Measurements from ENCODE around the gene PIK3R5. TPM values are rescaled to one million over a fixed set of nuclear protein-coding genes. Genes with fewer than 3 reads are reported as not detected.

Gene PIK3R5
- total and polyA plus RNA-seq, 2 donors (not counting 3 experiments of a cell fraction or from before 2014, with no cell fraction given): not detected

- H3K9me1 ChIP-seq (replicated peaks; ENCODE audit: control insufficient read depth, extremely low read depth, insufficient read depth, low read length): no peaks in the 10 kb centered on the region
- no peaks in the 10 kb centered on the region for H3K4me1 ChIP-seq (ENCODE audit: control insufficient read depth, extremely low read depth, insufficient read depth, low read length)
- peaks cover 28 to 30% of the 10 kb centered on the region in 2 experiments for H3K27me3 ChIP-seq (ENCODE audit: control insufficient read depth in 2 of 2, insufficient read depth in 2 of 2, low read length in 2 of 2)
- no peaks in the 10 kb centered on the region for H3K9me3 ChIP-seq (replicated peaks; ENCODE audit: control insufficient read depth, insufficient read depth, low read length)
- no peak overlapping the region for H3K4me3 ChIP-seq (replicated peaks in 1 of 3; ENCODE audit: insufficient read depth in 1 of 3, low read depth in 1 of 3, low read length in 3 of 3)
- intact Hi-C loops (cut with micrococcal nuclease) (no loop called here), dilution Hi-C loops (cut with MboI; ENCODE audit: extremely low pct_ligation_motif_present, low sequenced_read_pairs) (no loop called here)
- H3K9ac ChIP-seq (replicated peaks; ENCODE audit: extremely low read depth, insufficient read depth, low read length): no peak overlapping the region
- BruUV-seq (replicated peaks): no TSS peak
- no peak for TF ChIP-seq GATA2 (IDR thresholded peaks at IDR 0.05; ENCODE audit: insufficient read depth, insufficient read length, low read depth, low read length)
- no peak for TF ChIP-seq JUN (IDR thresholded peaks at IDR 0.05; ENCODE audit: borderline replicate concordance, insufficient read depth, insufficient read length, low read depth)
- TF ChIP-seq CTCF (IDR thresholded peaks at IDR 0.05; ENCODE audit: extremely low read depth in 1 of 2, insufficient read depth in 1 of 2, low read depth in 1 of 2, low read length in 2 of 2): no peak
- no peak for TF ChIP-seq MAX (IDR thresholded peaks at IDR 0.05; ENCODE audit: insufficient read depth, insufficient read length)
- no peak for TF ChIP-seq FOS (IDR thresholded peaks at IDR 0.05; ENCODE audit: borderline replicate concordance, insufficient read depth, low read length)
- TF ChIP-seq POLR2A (IDR thresholded peaks at IDR 0.05; ENCODE audit: low read depth, low read length): no peak
- no peak for TF ChIP-seq MYC (IDR thresholded peaks at IDR 0.05; ENCODE audit: low read depth, low read length)
- no peak for TF ChIP-seq POLR2AphosphoS5 (IDR thresholded peaks at IDR 0.05; ENCODE audit: insufficient read depth, low read depth, low read length)
- TF ChIP-seq EZH2 (IDR thresholded peaks at IDR 0.05; ENCODE audit: borderline replicate concordance, low read depth, low read length, severe bottlenecking): no peak
- no peak overlapping the region for H3K4me2 ChIP-seq (ENCODE audit: insufficient read depth, low read length)
- ChIA-PET POLR2A (no interaction called here), CTCF (interaction anchor here (1.4 to 2.7 kb wide), 2 partner anchors 9 to 521 kb away, joined by 5 to 12 read pairs; no protein-coding TSS in a partner anchor)
- FAIRE-seq: no peak
- DNase-seq (ENCODE audit: low read depth, low spot score): no peak
- no peaks in the 10 kb centered on the region for H4K20me1 ChIP-seq (replicated peaks; ENCODE audit: control insufficient read depth, extremely low read depth, insufficient read depth, low read length)
- H3K27ac ChIP-seq (ENCODE audit: insufficient read depth, low read depth, low read length): no peak overlapping the region
- no peaks in the 10 kb centered on the region for H3K36me3 ChIP-seq (ENCODE audit: control insufficient read depth in 2 of 2, extremely low read depth in 1 of 2, insufficient read depth in 2 of 2, low read length in 2 of 2)
- no peak overlapping the region for H2AFZ ChIP-seq (ENCODE audit: low read depth, low read length)
- no peaks in the 10 kb centered on the region for H3K79me2 ChIP-seq (ENCODE audit: control insufficient read depth, insufficient read depth, low read length)
Measured at GRCh38 chr17:9001559-9001958, 36.1 kb upstream of the PIK3R5 start.

Data from endothelial cell of umbilical vein (primary cell).